ENCODE data around the gene PLXNB1.

The PLXNB1 gene

DNA sequence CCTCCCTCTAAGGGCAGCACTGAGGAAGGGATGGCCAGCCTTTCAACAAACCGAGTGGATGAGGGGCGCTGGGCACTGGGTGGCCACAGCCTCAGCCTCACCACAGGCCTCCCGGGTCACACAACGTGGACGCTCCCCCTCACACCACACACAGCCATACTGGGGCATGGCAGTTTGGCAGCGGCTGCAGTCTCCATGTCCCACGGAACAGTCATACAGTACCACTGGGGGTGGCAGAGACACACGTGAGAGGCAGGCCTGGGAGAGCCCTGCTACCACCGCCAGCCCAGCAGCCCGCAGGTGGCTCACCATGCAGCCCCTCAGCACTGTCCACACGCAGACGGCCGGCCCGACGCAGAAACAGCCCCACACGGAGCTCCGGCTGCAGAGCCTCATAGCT is 11.7 kb downstream of the PLXNB1 start:
- no peak for DNase-seq

DNA sequence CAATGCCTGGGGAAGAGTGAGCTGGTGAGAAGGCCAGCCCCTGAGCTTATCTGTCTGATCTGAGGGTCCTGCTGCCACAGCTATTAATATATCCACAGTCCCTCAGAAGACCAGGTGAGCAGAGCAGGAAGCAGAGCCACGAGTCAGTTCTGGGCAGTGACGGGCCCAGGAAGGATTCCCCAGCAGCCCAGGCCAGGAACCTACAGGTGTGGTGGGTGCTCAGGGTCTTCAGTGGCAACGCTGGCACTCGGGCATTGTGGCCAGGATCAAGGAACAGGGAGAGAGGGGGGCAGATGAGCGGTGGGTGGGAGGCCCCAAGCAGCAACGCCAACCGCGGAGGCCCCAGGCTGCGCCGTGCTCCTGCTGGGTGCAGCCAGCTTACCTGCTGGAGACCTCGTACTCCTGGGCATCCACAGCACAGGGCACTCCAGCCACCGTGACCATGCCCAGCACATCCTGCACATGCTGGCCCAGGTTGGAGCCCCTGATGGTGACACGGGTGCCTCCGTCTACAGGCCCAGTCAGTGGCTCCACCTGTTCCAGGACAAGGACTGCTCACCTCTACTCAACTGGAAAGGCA is 12.3 kb downstream of the PLXNB1 start:
- DNase-seq: no peak

DNA sequence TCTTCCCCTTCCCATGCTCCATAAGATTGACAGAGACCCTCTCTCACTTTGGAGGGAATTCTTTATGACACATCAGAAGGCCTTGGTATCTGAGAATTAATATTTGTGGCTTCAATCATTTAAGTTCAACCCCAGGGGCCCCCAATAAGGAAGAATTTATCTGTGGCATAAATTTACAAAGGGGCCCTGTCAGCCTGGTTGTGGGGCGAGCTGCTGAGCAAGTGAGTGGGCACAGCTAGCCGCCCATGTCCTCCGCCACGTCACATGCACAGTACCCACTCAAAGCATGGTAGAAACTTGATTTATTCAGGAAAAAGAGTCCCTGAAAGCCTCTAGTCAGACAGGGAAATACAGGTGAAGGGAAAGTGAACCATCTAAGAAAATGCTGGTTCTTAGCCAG is 13.3 kb downstream of the PLXNB1 start:
- no peak for DNase-seq

DNA sequence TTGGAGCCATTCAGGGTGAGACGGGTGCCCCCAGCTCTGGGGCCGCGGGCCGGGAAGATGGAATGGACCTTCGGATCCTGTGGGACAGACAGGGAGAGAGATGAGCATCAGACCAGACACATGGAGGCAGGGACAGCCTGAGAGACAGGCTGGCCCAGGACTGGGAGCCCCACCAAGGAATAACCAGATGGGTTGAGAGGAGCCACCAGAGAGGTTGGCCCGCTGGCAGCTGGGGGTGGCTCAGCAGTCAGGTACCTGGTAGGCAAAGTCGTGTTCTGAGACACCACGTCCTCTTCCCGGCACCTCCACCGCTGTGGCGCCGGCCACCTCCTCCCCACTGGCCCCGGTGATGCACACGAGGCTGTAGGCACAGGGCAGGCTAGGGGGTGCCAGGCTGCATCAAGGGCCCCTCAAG is 13.8 kb downstream of the PLXNB1 start:
- DNase-seq: no peak

DNA sequence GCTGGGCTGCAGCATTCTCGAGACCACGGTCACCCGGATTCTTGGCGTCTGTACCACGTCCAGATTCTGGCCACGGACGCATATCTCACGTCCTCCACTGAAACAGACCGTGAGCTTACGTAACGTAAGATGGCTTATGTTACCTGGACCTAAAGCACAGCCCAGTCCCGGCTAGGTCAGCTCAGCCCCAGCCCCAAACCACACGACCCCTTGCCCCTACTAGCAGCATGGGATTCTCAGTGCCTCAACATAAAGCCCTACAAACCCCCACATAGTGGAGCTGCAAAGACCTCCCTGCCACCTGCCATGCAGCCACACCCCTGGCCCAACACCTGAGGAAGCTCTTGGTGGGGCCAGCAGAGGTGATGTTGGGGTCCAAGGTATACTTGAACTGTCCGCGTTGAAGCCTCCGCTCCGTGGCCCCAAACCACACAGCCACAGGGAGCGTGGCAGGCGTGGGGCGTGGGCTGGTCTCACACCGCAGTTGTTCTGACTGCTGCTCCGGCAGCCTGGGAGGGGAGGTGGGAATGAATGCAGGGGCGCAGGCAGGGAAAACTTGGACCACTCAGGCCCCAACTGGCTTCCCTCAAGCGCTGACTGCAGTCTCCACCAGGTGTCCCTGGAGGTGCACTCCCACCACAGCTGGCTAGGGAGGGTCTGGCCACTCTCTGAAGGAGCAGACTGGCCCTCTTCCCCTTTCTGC is 14.5 kb downstream of the PLXNB1 start:
- DNase-seq: no peak

DNA sequence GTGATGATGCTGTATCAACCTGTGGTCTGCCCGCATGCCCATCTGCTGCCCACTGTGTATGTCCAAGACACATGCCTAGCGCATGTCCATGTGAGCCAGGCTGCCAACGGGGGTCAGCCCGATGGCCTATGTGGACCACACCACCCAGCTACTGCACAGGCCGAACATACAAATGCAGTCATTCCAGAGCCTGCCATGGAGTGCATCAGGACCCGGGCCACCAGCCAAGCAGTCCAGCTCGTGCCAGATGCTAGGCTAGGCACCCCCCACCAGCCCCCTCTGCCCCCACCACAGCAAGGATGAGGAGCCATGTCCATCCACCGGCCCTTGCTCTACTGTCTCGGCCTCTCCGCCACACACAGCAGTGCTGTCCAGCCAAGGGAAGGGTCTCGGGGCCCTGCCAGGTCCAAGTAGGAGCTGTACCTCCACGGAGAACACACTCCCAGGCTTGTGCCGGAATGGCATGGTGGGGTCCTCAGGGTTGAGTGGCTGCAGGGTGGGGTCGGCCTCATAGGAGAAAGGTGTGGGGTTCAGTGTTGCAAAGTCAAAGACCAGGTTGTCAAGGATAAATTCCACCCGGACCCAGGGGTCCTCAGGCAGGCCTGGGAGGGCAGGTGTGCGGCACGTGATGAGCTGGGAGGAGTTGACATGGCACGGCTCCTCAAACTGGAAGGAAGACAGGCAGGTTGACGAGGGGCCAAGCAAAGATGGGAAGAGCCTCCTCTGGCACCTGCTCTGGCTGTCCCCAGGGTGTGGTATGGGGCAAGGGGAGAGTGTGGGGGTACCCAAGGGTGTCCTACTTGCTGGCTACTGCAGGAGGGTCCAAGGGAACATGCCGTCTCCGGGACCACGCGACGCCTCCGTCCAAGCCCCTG is 15.3 kb downstream of the PLXNB1 start:
- DNase-seq: no peak

DNA sequence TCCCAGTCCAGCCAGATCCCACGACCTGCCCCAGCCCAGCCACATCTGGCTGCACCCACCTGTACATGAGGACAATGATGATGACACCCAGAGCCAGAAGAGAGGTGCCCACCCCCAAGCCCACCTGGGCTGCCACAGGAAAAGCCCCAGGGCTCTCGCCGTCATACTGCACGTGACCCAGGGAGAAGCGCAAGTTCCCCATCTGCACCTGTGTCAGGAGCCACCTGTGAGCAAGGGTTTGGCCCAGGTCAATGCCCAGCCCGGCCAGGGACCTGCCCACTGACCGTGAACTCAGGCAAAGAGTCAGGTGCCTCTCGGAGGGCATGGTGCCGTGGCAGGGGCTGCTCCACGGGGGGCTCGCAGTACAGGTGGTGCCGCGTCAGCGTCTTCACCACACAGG is 16.3 kb downstream of the PLXNB1 start:
- no peak for DNase-seq

DNA sequence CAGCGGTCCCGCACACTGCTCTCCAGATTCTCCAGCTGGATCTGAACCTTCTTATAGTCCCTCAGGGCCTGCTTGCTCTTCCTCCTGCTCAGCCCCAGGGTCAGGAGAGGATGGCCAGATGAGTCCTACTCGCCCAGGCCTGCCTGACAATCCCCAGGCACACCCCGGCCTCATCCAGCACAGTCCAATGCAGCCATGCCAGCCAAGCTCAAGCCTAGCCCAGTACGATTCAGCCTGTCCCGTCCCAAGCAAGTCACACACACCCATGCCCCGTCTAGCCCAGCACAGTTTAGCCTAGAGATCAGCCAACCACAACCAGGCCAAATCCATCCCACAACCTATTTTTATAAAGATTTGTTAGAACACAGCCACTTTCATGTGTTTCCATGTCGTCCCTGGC is 16.8 kb downstream of the PLXNB1 start:
- DNase-seq: no peak

DNA sequence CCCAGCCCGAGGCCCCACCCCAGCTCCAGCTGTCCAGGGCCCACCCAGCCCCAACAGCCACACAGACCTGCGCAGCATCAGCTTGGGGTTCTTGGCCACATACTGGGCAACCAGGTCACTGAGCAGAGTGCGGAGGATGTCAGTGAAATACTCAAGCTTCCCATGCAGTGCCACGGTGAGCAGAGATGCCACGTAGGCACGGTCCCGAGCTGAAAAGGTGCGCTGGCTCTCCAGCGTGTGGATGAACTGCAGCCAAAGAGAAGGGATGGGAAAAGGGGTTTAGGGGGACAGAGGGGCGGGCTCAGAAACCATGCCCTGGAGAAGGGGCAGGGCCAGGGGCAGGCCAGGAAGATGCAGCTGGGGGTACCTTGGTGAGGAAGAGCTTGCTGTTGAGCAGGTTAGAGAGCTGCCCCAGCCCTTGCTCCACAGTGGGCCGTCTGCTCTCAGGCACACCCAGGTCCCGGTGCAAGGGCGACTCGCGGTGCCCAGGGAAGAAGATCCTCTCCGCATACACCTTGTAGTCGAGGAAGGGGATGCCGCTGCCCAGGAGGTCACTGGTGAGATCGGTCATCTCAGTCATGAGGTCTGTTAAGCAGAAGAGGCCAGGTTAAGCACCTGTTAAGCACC is 17.4 kb downstream of the PLXNB1 start:
- no peak for DNase-seq

DNA sequence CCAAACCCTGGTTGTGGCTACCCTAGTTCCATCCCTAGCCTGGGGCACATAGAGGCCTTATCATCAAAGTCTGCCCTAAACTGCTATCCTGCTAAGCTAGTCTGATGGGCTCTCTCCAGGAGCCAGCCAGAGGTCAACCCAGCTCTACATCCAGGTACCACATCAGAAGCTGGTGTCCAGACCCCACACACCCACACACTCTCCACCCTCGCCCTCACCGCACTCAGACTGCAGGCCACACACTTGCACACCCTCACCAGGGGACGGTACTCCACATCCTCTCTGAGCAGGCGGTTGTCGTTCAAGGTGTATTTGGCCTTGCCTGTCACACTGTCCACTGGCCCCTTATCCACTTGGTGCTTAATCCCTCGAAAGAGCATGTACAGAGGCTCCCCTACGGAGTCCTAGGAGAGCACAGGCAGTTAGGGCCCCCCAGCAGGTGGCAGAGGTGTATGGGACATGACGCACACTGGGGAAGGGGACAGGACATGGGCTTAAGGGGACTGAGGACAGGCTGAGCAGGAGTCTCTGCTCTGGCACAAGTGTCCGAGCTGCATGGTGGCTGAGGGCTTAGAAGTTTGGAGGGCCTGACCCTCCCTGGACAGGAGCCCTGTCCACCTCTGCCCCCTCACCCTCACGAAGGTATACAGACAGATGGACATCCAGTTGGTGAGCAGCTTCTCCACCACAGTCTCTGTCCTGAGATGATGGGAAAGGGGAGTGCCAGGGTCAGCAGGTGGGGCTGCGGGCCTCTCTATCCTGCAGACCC is 18.1 kb downstream of the PLXNB1 start:
- DNase-seq: no peak

DNA sequence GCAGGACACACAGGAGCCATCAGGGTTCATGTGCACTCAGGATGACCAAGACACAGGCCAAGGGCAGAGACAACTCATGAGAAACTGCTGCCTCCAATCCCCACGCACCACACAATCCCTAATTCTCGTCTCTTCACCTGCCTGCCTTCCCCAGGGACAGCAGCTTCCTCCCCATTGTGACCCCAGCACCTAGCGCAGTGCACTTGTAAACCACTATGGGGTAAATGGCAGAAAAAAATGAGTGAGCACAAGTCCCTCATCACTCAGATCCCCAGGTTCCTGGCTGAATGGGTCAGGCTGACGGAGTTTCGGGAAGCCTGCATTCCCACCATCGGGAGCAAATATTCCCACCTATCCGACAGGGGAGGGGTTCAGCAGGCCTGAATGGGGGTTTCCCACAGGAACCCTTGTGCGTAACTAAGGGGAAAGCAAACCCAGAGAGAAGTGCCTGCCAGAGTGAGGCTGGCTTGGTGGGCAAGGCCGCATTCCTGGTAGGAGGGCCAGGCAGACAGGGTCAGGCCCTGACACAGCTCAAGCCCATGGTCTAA is 18.8 kb downstream of the PLXNB1 start:
- no peak for DNase-seq

DNA sequence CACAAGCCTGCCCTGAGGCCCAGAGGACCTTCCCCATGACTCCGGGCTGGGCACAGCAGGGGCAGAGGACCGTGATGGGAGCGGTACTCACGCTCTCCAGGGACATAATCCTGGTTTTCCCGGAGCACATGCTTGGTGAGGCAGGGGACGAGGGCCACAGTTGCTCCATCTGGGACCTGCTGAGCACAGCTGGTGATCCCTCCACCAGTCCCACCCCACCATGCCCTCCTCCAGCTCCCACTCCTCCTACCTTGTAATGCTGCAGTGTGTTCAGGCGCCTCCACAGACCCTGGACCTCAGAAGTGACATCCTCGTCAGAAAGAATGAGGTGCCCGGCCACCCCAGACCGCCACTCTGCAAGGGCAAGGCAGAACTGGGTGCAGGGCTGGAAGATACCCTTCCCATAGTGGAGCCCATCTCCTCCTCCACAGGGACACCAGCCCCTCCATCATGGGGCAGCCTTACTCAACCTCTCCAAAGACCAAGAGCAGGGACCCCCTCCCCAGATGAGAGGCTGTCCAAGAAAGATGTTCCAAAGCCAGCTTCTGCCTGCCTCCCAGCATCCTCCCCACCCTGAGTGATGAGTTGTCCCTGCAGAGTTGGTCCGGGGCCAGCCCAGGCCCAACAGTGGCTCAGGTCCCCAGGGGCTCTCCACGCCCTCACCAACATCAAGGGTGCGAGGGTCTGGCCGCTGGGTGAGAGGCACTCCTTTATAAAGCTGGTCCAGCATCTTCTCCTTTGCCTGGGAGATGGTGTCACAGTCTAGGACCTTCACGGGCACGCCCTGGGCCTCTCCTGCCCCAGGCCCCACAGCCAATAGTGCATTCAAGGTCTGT is 19.5 kb downstream of the PLXNB1 start:
- DNase-seq: no peak

DNA sequence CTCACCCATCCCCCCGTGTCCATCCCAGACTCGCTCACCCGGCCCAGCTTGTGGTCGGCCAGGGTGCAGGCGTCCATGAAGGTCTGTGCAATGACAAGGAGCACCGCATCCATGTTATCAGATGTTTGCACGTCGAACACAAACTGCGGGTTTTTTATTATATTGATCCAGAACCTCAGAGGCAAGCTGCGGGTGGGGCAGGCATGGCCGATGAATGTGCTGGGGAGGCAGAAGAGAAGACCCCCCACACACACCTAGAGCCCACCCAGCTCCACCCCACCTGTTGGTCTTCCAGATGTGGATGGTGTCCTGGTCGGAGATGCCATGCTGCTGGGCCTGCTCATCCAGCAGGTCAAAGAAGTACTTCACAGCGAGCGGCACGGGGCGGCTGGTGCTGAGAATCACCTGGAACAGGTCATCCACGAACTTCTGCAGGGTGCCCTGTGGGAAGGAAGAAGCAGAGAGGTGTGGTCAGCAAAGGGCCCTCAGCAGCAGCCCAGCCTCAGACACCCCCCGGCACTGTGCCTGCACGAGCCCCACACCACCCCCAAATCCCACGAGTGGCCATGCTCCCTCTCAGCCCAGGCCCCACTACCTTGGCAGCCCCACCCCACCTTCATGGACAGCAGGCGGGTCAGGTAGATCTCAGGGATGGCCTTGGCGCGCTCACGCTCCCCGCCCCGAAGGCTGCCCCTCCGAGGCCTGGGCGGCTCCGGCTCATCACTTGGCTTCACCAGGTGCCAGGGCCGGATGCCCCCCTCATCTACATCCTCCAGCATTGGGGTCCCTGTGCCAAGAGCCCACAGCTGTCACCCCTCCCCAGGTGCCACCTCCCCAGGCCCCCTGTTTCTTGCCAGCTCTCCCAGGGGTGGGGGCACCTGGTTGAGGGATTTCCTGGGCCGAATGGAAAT is 20.3 kb downstream of the PLXNB1 start:
- DNase-seq: no peak

DNA sequence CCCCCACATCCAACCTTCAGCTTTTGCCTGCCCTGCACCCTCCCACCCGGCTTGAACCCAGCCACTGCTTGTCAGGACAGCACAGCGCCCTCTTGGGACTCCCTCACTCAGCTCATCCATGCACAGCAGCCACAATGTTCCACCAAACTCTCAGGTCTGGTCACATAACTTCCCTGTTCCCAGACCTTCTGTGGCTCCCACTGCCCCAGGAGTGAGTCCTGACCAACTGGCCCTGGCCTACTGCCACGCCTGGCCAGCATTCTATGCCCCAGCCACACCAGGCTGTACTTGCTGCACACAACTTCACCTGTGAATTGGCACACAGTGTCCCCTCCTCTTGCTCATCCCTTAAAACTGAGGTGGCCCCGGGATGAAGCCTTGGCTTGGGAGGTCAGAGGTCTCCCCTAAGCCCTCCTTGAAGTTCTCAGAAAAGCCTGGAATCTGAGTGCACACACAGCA is 21.0 kb downstream of the PLXNB1 start:
- DNase-seq: peak; percentile 11

DNA sequence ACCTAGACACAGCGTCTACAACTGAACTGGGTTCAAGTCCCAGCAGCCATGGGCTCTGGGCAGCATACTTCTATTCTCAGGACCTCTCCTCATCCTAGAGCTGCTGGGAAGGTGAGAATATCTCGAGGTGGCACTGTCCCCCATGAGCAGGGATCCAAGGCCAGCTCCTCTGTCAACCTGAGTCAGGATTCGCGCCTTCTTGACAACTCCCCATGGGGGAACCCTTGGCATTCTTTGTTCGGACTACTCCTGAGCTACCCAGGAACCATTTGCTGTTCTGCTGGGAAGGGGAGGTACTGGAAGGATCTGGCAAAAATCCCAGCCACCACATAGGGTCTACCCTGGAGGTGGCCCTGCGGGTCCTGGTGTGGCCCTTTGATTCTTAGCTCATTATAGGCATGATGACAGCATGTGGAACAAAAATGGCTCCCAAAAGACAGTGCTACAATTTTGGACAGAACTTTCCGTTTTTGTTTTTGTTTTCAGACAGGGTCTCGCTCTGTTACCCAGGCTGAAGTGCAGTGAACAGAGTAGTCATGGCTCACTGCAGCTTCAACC is 22.3 kb downstream of the PLXNB1 start:
- DNase-seq: no peak

DNA sequence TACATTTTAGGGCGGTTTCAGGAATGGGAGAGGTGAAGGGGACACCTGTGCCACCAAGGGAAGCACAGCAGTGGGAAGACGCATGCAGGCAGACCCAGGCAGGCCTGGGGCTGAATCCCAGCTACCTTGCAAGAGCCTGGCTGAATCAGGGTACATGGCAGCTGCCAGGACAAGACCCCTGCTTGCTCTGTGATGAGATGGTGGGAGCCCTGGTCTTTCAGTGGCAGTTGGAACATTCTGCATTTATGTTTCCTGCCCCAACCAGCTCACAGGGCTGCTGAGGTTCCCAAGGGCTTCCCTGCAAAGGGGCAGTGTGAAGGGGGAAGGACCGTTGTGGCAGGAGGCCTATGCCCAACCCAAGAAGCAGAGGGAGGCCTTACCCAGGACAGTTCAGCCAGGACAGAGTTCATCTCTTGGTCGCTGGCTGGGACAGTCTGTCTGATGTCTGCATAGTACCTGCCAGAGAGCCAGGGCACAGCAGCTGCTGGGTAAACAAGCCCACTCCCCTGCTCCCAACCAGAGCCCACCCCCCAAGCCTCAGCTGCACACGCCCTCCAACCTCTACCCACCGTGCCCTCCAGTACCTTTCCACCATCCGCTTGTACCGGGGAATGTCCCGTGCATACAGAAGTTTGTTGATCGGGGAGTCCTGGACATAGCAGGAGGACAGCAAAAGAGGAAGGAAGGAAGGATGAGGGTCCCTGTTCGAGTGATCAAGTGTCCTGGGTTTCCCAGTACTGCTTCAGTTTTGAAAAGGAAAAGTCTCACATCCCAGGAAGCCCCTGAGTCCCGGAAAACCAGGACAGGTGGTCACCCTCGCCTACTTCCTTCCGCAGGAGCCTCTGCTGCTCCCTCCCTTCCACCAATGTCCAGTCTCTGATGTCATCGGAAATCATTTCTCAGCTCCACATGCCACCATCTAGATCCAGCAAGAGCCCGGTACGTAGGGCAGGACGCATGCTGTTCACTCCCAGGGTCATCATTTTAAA is 23.1 kb downstream of the PLXNB1 start:
- no peak for DNase-seq

DNA sequence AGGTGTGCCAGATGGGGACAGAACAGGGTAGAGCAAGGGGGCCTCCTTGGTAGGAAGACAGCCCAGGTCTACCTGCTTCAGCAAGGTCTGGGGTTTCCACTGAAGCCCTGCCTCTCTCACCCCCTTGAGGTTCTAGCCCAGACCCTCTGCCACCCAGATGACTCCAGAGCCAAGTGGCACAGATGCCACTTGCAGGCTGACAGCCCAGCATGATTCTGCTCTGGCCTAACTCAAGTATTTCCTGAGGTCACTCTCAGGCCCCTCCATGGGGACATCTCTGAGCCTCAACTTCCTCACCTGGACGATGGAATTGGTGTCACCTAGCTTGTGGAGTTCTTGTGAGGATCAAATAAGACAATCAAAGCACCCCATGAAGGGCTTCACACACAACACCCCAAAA is 23.9 kb downstream of the PLXNB1 start:
- no peak for DNase-seq

DNA sequence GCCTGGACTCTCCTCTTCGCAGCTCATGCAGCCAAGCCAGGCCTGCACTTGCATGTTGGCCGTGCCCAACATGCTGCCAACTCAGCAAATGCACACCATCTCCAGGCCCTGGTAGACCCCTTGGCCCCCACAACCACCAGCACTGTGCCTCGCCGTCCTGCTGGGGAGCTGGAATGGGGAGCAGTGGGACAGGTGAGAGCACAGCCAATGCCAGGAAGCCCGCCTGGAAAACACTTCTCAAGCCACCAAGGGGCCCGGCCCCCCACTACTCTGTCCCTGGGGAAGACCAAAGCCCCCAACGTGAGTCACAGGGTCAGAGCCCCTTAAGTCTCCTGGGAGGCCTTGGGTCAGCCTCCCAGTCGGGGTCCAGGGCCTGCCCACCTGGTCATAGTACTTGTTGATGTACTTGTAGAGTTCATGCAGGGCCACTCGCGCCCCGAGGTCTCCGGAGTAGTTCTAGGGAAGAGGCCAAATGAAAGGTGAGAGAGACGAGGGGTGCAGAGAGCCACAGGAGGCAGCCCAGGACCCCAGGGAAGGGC is 24.5 kb downstream of the PLXNB1 start:
- DNase-seq: no peak

Measured in hematopoietic multipotent progenitor cell treated with erythropoietin and hydrocortisone succinate and interleukin-3 and kit ligand, for 8 days (in vitro differentiated cells).